GM21381 (cell line): ENCODE results near the gene KRT6B.
"Not testable (repeated sequence)": the region's sequence is repeated elsewhere in the genome, so short reads cannot be mapped to it uniquely, and the experiment has no call there.

Experiments
- ATAC-seq: cut with Tn5 transposase; IDR thresholded peaks from one replicate; pipeline ENCODE4 v1.9.1; 2021; ENCODE audit warnings: mild to moderate bottlenecking, moderate library complexity; ENCODE audit not compliant: unreplicated experiment

Gene KRT6B

DNA sequence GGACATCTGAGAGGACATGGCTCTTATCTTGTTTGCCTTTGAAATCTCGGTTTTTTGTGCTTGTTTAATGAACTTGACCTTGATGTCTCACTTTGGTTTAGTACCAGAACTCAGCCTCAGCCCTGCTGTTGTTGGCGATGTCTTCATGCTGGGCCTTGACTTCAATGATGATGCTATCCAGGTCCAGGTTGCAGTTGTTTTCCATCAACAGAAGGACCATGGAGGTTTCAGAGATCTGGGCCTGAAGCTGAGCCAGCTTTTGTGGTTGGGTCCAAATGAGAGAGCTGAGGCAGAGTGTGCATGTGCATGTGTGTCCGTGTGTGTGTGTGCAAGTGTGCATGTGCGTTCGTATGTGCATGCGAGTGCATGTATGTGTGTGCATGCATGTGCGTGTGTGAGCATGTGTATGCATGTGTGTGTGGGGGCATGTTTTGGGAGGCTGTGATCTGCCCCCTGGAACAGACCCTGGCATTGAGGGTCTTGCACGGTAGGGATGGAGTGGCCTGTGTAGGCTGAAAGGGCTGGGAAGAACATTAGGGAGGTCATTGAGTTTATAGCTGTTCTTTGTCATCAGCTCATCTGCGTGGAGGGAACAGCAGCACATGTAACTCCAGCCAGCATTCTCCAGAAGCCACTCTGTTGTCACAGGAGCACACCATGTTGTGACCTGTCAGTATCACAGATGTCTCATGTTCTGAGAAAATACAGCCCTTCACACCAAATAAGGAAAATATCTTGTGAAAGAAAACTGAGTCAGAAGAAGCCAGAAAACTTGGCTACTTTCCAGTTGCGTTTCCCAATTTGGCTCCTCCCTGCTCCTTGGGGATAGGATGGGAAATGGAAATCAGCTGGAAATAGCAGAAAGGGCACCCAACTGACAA lies 35.8 kb downstream of the KRT6B start:
- no peak for ATAC-seq

DNA sequence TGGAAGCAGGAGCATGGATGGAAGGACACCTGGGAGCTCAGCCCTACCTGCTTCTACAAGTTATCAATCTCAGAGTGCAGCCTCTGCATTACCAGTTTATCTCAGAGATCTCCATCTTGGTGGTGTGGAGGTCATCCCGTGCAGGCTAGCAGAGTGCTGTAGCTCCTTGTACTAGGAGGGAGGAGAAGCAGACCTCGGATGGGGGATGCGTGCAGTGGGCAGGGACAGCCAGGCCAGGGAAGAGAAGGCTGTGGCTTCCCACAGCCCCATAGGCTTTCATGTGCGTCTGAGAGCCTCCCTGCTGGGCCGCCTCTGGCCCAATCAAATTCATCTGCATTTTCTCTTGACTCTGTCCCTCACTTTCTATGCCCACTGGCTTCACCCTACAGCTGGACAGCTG lies 37.0 kb downstream of the KRT6B start:
- ATAC-seq, result no peak

DNA sequence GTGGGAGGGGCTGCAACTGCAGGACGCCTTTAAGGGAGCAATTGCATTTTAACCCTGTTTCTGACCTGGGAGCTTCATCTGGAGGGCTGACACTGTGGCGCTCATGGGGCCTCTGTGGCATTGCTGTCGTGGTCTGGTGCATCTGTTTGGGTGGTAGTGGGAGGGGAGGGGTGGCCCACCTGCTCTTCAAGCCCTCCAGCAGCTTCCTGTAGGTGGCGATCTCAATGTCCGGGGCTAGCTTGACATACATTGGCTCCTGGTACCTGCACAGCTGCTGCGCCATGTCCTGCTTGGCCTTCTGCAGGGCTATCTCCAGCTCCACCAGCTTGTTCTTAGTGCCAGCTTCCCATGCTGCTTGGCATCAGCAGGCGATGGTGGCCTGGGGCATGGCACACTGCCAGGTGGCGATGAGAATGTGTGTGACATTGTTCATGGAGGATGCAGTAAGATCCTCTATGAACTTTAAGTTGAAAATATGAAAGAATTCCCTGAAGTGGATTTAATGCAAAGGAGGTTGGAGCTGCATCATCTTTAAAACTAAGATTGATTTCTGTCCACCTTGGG lies 38.1 kb downstream of the KRT6B start:
- no peak for ATAC-seq

DNA sequence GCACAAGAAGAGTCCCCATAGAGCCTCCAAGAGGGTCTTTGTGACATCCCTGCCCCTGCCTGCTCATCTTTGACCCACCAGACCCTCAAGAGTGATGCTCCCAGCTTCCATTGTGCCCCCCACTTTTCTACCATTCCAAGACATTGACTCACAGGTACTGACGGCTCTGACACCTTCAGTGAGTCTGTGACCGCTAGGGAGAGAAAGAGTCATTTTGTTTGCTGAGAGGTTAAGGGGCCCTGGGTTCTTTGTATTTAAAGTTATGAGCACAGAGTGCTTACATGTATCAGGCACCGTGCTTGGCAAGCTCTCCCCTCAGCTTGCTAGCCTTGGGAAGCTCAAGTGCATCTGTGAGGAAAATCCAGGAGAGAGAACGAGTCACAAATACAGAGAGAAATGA lies 38.7 kb downstream of the KRT6B start:
- no peak for ATAC-seq

DNA sequence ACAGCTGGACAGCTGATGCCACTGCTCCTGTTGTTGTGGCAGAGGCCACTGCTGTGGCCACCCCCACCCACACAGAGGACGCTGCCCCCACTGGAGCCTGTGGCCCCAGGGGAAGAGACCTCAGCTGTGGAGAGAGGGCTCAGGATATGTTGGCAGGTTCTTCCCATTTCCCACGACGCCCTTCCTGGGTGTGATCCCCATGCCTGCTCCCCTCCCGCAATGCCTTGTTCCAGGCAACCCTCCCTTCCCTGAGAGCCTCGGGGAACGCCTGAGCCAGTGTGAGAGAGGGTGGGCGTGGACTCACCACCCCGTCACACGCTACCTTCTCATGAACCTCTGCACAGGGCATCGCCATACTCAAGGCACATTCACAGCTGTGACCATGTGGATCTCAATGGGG lies 40.1 kb downstream of the KRT6B start:
- no peak for ATAC-seq

DNA sequence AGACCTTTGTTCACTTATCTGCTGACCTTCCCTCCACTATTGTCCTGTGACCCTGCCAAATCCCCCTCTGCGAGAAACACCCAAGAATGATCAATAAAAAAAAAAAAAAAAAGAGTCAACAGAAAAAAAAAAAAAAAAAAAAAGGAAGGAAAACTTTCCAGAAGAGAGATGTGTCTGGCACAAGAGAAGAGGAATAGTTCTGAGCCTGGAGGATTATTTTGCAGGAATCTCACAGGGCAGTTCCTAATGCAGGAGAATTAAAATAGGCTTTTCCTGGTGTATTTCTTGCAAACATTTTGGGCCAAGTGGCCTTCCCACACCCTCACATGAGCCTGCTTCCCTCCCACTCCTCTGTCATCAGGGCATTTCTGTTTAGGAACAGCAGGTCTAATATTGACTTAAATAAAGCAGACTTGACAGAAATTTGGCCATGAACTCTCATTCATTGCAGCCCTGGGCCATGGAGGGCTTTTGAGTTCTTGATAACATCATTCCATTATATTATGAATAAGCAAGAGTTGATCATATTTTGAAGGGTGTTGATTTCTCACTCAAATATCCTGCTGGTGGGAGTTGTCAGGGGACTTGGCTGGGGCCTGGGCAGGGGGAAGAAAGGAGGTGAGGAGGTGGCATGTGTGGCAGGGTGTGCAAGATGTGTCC lies 41.2 kb downstream of the KRT6B start:
- ATAC-seq, result not testable (repeated sequence)

DNA sequence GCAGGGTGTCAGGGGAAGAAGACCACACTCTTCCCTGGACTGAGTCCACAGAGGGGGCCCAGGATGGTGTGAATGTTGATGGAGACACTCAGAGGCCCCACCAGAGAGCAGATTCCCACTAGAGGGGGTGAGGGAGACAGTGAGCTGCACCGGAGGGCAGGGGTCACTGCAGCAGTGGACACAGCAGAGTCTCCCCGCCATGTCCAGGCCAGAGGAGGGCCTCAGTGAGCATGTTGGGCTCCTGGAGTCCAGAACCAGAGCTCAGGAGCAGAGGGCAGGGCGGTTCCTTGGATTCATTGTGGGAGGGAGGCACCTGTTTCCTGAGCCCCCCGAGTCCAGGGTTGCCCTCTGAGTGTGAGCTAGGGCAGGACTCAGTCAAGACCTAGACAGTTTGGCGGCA lies 44.0 kb downstream of the KRT6B start:
- no peak for ATAC-seq

- ATAC-seq, result no peak
These were observed 46.0 kb downstream of the KRT6B start, which contains the start of gene KRT82 for GRCh38 chr12:52405922-52406385. KRT82 (minus strand) TSS chr12:52406335; CDS start chr12:52406277, 58 bp downstream.

GRCh38 chr12:52404951-52405350 lies 47.0 kb downstream of the KRT6B start:
- ATAC-seq, result no peak

DNA sequence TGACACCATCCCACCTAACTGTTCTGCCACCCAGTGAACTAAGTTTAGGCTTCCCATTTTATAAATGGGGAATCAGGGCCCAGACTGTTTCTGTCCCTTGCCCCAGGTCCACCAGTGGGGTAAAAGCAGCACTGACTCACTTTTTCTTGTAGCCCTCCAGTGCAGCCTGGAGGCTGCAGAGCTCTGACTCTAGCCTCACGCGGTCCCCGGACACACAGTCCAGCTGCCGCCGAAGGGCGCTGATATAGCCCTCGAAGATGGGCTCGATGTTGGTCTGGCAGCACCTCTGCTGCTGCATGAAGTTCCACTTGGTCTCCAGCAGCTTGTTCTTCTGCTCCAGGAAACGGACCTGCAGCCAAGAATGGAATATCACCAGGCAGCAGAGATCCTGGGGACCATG lies 48.4 kb downstream of the KRT6B start:
- no peak for ATAC-seq

DNA sequence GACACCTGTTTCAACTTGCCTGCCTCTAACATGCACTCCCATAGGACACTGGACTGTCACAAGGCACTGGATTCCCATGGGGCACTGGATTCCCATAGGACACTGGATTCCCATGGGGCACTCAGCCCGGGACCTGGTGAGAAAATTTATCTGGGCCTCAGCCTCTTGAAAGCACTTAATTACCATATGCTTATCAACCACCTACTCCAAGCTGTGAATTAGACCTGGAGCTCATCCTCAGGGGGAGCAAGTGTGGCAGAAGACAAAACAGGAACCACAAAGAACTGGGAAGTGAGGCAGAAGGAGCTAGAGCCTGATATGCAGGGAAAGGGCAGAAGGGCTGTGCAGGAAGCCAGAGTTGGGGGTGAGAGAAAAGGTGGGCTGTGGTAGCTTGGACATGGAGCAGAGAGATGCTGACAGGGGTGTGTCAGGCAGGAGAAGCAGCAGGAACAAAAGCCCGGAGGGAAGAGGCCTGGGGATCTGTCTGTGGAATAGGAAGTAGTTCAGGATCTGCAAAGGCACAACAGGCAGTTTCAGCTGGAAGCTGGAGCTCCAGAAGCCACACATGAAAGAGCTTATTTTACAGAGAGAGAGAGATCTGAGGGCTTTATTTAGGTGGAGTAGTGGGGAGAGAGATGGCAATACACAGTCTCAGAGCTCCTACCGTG lies 48.9 kb downstream of the KRT6B start:
- ATAC-seq, result no peak

GRCh38 chr12:52402377-52402776 lies 49.6 kb downstream of the KRT6B start:
- no peak for ATAC-seq

- ATAC-seq, result no peak
These were observed 50.0 kb downstream of the KRT6B start for GRCh38 chr12:52401926-52402325.

GRCh38 chr12:52401526-52401925 lies 50.4 kb downstream of the KRT6B start:
- ATAC-seq, result no peak

- ATAC-seq, result no peak
These were observed 51.0 kb downstream of the KRT6B start for GRCh38 chr12:52400906-52401305.

- ATAC-seq, result no peak
These were observed 52.2 kb downstream of the KRT6B start for GRCh38 chr12:52399756-52400155.

- ATAC-seq, result no peak
These were observed 53.8 kb downstream of the KRT6B start for GRCh38 chr12:52398176-52398575.

GRCh38 chr12:52396656-52397055 lies 55.3 kb downstream of the KRT6B start:
- ATAC-seq, result no peak
